Erythroblast (primary cell): ENCODE results near the gene RNF111.

Experiments used
- GATA1 ChIP-seq: IDR thresholded peaks from 2 replicates; pipeline ENCODE4 v1.6.1; 2011; ENCODE audit warnings: low read depth, mild to moderate bottlenecking, control low read depth, low read length, moderate library complexity
- POLR2A ChIP-seq: IDR thresholded peaks from 2 replicates; pipeline ENCODE4 v1.6.1; 2011; ENCODE audit warnings: mild to moderate bottlenecking, low read length

DNA sequence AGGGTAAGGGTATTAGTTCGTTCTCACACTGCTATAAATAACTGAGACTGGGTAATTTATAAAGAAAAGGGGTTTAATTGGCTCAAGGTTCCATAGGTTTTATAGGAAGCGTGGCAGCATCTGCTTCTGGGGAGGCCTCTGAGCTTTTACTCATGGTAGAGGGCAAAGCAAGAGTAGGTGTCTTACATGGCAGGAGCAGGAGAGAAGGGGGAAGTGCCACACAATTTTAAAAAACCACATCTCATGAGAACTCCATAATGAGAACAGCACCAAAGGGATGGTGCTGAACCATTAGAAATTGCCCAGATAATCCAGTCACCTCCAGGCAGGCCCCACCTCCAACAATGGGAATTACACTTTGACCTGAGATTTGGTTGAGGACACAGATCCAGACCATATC, 12.2 kb downstream of the RNF111 start:
- no peak for TF ChIP-seq POLR2A
- TF ChIP-seq GATA1: no peak
